Hypothalamus (tissue), 51 donors: Measurements from ENCODE around the gene HSFX4.
"Not testable (repeated sequence)": the region's sequence is repeated elsewhere in the genome, so short reads cannot be mapped to it uniquely, and the experiment has no call there.

Source experiments
- DNase-seq, 51 donors: peaks; one replicate each; lab custom pipeline; 2025; lab: John Stamatoyannopoulos, UW

Gene HSFX4

DNA sequence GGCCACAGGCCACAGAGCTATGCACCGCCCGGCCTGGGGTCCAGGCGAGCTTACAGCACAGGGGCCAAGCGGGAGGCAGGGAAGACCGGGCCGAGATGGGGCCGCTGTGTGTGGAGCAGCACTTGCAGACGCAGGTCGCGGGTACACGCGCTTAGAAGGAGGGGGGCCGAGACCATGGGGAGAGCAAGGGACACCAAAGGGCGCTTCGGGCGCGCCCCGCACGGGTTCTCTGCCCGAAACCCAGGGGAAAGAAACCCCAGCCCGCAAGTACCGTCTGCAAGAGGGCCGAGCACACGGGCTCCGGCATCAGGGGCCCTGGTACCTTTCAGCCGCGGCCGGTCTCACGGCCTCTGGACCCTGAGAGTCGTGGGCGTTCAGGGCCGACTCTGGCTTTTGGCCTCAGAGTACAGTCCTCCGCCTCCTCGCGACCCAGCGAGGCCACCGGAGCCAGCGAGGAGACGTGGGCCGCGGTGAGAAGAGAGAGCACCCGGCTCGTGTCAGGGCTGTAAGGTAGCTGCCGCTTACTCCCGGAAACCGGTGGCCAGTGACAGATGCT, 8.6 kb downstream of the HSFX4 start:
- DNase-seq: peak in 3 of 51 donors; percentile 11 to 44 (median 12)

DNA sequence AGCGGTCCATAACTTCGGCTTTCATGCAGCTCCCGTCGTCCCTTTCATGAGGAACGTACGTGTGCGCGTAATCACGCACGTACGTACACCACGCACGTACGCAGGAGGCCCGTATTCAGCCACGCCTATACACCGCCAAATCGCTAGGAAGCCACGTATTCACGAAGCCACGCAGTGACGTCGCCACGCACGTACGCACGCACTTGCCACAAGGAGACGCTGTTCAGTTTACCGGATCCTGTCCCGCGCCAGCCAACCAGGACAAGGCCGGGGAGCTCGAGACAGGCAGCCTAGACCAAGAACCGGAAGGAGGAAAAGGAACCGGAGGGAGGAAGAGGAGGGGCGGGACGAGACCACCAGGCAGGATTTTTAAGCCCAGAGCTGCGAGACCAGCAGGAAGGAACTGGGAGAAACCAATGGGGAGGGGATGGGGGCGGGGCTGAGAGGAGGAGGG, 9.1 kb downstream of the HSFX4 start, which contains the start of gene EOLA2:
EOLA2 (minus strand) TSS at position 65 of the 454 bp plus-strand sequence. CDS start 4,617 bp downstream, outside the sequence.
- peak; percentile 44 to 96 (median 87) for DNase-seq

- peak; percentile 45 to 97 (median 88) for DNase-seq
Measured at GRCh38 chrX:149938881-149939654, 9.7 kb downstream of the HSFX4 start.

DNA sequence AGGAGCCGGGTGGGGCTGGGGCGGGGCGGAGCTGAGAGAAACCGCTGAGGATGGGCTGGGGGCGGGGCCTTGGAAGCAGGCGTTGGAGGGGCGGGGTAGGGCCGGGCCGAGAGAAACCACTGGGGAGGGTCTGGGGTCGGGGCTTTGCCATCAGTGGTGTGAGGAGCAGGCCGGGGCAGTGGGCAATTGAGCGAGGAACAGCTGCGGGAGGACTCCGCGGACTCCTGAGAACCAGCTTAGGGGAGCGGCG, 10.2 kb downstream of the HSFX4 start:
- DNase-seq: peak in 7 of 51 donors; percentile 41 to 82 (median 70)

- DNase-seq: peak; percentile 17 to 96 (median 83)
Measured at GRCh38 chrX:149939905-149940673, 10.7 kb downstream of the HSFX4 start.

DNA sequence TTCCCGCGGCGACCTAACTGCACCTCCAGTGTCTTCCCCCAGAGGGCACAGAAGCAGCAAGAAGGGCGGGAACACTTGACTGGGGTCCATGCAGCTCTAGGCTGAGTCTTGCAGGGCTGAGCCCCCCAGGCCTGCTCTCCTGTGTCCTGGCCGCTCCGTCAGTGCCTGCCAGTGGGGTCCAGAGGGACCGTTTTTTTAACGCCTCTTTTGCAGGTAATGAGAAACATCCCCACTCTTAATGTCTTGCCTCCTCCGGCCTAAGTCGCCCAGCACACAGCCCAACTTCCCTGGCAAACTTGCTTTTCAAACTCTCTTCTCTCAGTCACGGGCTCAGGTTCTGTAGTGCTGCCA, 11.3 kb downstream of the HSFX4 start:
- not testable (repeated sequence) for DNase-seq

- DNase-seq: not testable (repeated sequence)
Measured at GRCh38 chrX:149945087-149945670, 15.8 kb downstream of the HSFX4 start.

- DNase-seq: not testable (repeated sequence)
Measured at GRCh38 chrX:149945820-149946219, 16.4 kb downstream of the HSFX4 start.

DNA sequence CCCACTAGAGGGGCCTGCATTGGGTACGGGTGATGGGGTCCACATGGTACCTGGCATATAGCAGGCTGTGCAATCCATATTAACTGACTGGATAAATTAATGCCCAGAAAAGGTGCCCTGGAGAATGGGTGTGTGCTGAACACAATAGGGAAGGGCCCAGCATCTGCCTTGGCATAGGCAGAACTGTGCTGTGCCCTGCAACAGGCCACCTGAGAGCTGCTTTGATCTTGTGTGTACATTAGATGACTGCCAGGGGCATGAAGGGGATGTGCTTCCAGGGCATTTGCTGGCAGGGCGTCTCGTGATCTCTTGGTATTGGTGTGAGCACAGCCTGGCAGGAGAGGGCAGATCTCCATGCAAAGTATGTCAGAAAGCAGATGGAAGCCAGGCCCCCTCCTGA, 17.6 kb downstream of the HSFX4 start:
- not testable (repeated sequence) for DNase-seq

DNA sequence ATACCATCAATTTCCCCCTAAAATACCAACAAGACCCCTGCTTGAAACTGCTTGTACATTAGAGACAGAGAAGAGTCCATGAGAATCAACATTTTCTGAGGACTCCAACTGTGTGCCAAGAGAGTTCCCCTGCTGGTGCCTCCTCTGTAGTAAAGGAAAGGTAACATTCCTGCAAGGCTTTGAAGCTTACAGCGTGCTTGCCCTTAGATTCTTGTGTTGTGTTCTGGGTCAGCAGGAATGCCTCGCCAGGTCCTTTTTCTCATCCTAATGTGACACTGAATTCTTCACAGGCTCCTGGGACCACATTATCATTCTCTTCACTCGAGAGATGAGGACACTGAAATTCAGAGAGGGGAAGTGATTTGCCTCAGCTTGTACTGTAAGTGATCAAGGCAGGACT, 18.6 kb downstream of the HSFX4 start:
- DNase-seq: no peak

DNA sequence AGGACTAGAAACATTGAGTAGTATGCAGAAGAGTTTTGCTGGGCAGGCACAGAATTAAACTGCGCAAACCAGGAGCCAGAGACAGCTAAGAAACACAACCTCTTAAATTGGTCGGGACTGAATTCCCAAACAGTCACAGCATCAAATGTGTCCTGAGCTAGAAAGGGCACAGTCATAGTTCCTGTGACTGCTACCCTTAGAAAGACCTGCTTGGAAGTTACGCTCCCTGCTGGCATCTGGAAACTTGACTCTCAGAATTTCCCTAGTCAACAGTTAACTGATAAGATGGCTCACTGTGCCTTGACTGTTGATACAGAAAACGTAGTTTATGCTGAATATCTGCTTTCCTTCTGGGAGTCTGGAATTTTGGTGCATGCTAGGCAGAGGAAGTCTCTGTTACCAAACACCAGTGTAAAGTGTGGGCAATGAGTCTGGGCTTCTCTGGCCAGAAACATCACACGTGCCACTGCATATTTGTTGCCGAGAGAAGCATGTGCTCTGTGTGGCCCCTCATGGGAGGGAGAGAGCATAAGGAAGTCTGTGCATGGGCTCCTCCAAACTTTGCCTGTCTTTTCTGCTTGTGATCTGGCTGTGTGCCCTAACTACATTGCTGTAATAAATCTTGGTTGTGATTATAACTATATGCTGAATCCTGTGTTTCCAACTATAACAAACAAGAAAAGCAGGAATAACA, 20.5 kb downstream of the HSFX4 start:
- no peak for DNase-seq

DNA sequence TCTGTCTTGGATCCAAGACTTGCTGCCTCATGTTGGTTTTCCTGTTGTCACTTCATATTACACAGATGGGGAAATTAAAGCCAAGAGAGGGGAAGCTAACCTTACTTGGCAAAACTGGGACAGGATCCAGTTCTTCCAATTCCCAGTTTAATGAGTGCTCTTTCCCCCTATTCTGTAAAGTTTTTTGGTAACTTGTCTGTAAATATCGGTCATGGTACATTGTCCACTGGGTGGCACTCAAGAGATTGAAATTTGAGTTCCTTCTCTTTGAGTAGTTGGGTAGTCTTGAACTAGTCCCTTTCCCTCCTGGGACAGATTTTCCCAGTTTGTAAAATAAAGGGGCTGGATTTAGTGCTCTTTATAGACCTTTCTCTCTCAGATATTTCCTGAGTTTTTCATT, 21.3 kb downstream of the HSFX4 start:
- DNase-seq: peak in 1 of 51 donors; percentile 0

DNA sequence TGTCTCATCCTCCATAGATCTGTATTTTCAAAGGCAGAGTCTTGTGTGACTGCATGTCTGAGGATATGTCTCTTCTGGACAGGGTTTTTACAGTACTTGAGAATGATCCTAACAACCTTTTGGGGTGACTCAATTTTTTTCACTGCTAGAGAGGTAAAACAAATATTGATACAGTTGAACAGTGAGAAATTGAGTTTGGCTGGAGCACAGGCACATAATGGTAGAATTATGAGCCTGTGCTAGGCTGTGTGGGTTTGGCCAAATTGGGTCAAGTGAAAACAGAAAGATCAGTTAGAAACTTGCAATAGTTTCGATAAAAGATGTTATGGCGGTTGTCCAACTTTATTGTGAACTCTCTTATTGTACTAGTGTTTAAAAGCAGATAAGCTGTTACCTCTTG, 32.2 kb downstream of the HSFX4 start:
- no peak for DNase-seq

- DNase-seq: no peak
Measured at GRCh38 chrX:149962010-149962409, 32.6 kb downstream of the HSFX4 start.

- peak in 35 of 51 donors; percentile 0 to 58 (median 12) for DNase-seq
Measured at GRCh38 chrX:149962859-149963757, 33.7 kb downstream of the HSFX4 start.

DNA sequence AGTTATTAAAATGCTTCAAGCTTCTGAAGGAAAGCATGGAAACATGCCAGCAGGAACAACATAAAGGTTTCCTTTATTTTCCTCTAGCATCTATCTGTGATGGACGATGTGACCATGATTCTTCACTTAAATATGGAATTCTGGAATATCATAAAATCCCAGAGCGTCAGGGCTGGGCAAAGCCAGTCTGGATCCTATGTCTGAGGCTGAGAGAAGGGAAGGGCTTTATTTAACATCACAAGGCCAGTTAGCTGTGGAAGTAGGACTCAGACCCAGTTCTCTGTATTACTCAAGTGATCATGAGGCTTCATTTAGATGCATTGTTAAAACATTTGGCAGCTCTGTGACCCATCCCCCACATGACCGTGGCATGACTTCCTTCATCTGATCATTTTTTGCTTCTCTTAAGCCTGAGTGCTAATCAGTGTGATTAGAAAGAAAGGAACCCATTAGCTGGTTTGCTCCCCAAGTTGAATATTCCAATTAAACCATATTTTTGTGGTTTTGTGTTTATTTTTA, 49.8 kb downstream of the HSFX4 start:
- no peak for DNase-seq
